Bronchial epithelial cell (primary cell): ENCODE results near the gene NATD1. TPM values are rescaled to one million over a fixed set of nuclear protein-coding genes. Genes with fewer than 3 reads are reported as not detected.

Source experiments
- DNase-seq: peaks from one replicate; pipeline ENCODE4 v3.0.0-alpha.2; 2010; ENCODE audit warnings: low read depth
- FAIRE-seq: peaks from 2 replicates; lab custom pipeline; 2011; peaks lifted over from hg19 to GRCh38; lab: Jason Lieb, UNC
- H3K27me3 ChIP-seq: 2 replicates; pipeline ENCODE4 v1.5.1; 2011; ENCODE audit warnings: low read length; ENCODE audit not compliant: control insufficient read depth, insufficient read depth
- H3K36me3 ChIP-seq: 2 replicates; pipeline ENCODE4 v1.5.1; 2011; ENCODE audit warnings: low read length; ENCODE audit not compliant: control insufficient read depth, insufficient read depth
- H3K4me3 ChIP-seq: 2 replicates; pipeline ENCODE4 v1.5.1; 2011; ENCODE audit warnings: mild to moderate bottlenecking, low read depth, low read length, control low read depth
- total RNA-seq: library from RNA; depleted of rRNA; stranded (reverse); fragments of >200 nt; gene quantifications from 2 replicates; pipeline ENCODE4 v1.2.1, GENCODE V29; 2014
- TF ChIP-seq, protein P1 (sequence below): IDR thresholded peaks from 2 replicates; pipeline ENCODE4 v1.5.1; 2011; ENCODE audit warnings: mild to moderate bottlenecking, moderate library complexity, low read length, control low read depth, inconsistent platforms; ENCODE audit not compliant: insufficient read depth, severe bottlenecking

Gene NATD1
- total RNA-seq, 1 donor from 2014 or later, result 0.53 TPM

DNA sequence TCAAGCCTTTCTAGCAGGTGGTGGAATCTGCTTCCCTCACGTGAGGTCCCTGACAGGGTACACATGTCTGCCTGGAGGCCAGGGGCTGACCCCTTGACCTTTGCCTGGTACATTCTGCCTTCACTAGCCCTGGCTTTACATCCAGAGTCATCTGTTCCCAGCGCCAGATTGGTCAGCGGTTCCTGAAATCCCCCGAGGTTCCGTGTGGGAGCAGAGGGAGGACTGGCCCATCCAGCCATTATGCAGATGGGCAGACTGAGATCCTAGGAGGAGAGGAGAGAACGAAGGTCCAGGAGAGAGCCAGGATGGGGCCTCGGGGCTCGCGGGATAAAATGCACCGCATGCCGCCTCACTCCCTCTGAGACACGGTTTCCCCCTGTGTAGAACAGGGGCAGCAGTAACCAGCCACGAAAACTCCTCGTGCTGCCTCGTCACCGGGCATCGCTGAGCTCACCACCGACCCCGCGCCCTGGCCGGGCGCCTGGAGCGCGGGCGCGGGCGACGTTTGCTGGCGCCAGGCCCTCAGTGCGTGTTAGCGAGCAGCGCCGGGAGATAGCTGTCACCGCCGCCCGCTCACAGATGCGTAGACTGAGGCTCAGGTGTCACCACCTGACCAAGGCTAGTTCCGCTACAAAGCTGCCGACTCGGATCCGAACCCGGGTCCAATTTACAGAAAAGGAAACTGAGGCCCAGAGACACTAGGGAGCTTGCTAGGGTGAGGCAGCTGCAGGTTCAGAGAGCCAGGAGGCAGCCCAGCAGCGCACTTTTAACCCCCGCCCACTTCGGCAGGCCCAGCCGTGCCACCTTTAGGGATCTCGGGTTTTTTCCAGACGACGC lies 30.5 kb upstream of the NATD1 start:
- Histone ChIP-seq H3K36me3 (peaks cover 1% of the 10 kb centered on the region), H3K4me3 (peak overlapping the region; percentile 68), H3K27me3 (no peaks in the 10 kb centered on the region)
- FAIRE-seq (no peak), DNase-seq (peak; percentile 30)
- TF ChIP-seq, protein P1, sequence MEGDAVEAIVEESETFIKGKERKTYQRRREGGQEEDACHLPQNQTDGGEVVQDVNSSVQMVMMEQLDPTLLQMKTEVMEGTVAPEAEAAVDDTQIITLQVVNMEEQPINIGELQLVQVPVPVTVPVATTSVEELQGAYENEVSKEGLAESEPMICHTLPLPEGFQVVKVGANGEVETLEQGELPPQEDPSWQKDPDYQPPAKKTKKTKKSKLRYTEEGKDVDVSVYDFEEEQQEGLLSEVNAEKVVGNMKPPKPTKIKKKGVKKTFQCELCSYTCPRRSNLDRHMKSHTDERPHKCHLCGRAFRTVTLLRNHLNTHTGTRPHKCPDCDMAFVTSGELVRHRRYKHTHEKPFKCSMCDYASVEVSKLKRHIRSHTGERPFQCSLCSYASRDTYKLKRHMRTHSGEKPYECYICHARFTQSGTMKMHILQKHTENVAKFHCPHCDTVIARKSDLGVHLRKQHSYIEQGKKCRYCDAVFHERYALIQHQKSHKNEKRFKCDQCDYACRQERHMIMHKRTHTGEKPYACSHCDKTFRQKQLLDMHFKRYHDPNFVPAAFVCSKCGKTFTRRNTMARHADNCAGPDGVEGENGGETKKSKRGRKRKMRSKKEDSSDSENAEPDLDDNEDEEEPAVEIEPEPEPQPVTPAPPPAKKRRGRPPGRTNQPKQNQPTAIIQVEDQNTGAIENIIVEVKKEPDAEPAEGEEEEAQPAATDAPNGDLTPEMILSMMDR, result no peak

DNA sequence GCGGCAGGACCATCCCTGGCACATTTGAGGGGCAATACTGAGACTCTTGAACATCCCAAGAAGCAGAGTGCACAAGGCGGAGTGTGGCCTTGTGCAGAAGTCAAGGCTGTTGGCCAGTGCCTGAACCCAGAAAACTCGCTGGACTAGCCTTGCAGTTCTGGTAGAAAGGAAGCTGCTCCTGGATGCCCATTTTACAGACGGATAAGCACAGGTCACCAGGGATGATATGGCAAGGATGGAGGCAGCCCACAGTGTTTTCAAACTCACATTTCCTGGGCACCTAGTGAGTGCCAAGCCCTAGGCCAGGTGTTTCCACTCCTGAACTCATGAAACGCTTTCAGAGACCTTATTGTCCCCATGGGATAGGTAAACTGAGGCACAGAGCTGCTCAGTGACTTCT lies 29.6 kb upstream of the NATD1 start:
- FAIRE-seq, result no peak
- no peak overlapping the region for H3K4me3 ChIP-seq
- no peaks in the 10 kb centered on the region for H3K36me3 ChIP-seq
- no peak for DNase-seq
- TF ChIP-seq, protein P1, result no peak
- H3K27me3 ChIP-seq, result no peaks in the 10 kb centered on the region

DNA sequence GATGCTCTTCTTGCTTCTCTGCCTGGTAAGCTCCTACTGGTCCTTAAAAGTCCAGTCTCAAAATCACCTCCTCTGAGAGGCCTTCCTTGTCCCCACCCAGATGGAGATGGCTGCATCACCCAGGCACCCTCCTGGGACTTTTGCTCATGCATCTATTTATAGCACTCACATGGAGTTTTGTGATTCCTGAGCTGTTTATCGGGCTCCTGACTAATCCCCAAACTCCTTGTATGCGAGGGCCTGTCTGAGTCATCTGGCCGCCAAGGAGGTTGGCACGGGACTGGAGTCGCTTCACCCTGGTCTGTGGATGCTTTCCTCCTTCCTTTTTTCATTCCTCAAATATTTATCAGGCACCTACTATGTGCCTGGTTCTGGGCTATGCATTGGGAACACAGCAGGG lies 29.0 kb upstream of the NATD1 start:
- TF ChIP-seq, protein P1, result no peak
- DNase-seq, result peak; percentile 92
- FAIRE-seq, result no peak
- Histone ChIP-seq H3K27me3 (no peaks in the 10 kb centered on the region), H3K36me3 (no peaks in the 10 kb centered on the region), H3K4me3 (no peak overlapping the region)

DNA sequence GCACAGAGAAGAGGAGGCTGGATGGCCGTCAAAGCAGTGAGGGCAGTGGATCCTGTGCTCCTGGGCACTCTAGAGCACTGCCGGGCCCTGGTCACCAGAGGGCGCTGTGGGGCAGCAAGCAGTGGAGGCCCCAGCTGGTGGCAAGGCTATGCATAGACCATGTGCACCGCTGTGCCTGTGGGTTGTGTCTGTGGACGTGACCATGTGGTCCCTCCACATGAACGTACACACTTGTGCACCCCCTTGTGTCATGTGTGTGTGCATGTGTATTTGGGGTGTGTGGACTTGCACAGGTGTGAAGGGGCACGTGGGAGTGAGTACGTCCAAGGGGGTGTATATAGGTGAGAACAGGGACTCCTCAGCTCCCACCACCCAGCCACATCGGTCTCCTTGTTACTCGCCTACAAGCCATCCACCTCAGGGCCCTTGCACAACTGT lies 26.9 kb upstream of the NATD1 start:
- no peak overlapping the region for H3K4me3 ChIP-seq
- DNase-seq (peak; percentile 48), FAIRE-seq (no peak)
- H3K36me3 ChIP-seq, result no peaks in the 10 kb centered on the region
- H3K27me3 ChIP-seq, result no peaks in the 10 kb centered on the region
- TF ChIP-seq, protein P1, result peak; percentile 100

DNA sequence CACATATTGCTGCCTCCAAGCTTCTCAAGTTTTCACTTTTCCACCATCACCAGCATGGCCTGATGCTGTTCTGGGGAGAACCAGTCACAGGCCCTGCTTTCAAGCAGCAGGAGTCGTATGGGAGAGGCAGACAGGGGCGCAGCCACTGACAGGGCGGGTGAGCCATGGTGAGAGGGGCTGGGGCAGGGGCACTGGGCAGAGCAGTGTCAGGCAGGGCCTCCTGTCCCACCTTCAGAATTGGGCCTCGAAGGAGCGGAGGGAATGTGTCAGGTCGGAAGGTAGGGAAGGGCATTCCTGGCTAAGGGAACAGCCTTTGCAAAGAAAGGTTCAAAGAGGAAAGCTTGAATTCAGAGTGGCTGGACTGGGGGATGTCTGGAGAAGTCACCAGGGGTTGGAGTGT lies 26.4 kb upstream of the NATD1 start:
- FAIRE-seq (no peak), DNase-seq (no peak)
- H3K36me3 ChIP-seq, result no peaks in the 10 kb centered on the region
- TF ChIP-seq, protein P1, result no peak
- no peaks in the 10 kb centered on the region for H3K27me3 ChIP-seq
- no peak overlapping the region for H3K4me3 ChIP-seq
